ENCODE data around the gene AHRR. TPM values are rescaled to one million over a fixed set of nuclear protein-coding genes. Genes with fewer than 3 reads are reported as not detected.

Gene AHRR
- total and polyA plus RNA-seq, 10 of the 15 experiments (the other 5 are each of a cell fraction or from before 2014, with no cell fraction given): 0.90 to 35.2 (median 19.2) TPM

DNA sequence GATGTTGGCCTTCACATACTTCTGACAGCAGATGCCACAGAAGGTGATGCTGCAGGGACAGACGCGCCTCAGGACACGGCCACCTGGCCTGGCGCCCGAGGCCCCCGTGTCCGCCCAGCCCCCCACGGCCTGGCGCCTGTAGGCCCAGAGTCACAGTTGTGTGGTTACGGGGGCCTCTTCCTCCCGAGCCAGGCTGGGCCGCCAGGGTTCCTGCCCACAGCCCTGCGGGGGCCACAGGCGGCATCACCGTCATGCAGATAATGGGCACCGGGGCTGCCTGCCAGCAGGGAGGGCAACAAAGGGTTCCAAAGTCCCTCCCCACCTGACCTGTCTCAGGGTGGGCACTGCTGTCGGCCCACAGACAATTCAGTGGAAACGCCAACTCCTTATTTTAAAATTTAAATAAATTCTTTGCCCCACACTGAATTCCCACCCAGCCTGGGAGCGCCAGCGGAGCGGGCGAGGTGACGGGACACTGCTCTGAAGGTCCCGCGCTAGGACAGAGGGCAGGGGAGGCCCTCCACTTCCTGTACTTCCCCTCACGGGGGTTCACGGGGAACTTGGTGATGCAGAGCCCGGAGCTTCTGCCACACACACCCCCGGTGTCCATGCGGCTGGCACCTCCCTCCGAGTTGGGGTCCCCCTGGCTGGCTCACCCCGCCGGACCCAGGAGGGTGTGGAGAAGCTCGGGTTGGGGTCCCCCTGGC is 162.1 kb downstream of the AHRR start (continued):
- TF ChIP-seq SP1 (IDR thresholded peaks at IDR 0.05; ENCODE audit: low read depth, low read length) (no peak), CHD1 (IDR thresholded peaks at IDR 0.05; ENCODE audit: low read depth, low read length) (no peak), RAD51 (IDR thresholded peaks at IDR 0.05) (no peak), KDM1A (IDR thresholded peaks at IDR 0.05; ENCODE audit: borderline replicate concordance) (no peak), MEF2B (IDR thresholded peaks at IDR 0.05; ENCODE audit: partially characterized antibody, poor library complexity, severe bottlenecking) (no peak), KAT2A (conservative IDR thresholded peaks at IDR 0.05; ENCODE audit: control insufficient read depth, low read depth, low read length) (no peak)
- TF ChIP-seq, protein P1, sequence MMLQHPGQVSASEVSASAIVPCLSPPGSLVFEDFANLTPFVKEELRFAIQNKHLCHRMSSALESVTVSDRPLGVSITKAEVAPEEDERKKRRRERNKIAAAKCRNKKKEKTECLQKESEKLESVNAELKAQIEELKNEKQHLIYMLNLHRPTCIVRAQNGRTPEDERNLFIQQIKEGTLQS (IDR thresholded peaks at IDR 0.05; ENCODE audit: borderline replicate concordance, extremely low read depth, low read depth, low read length): no peak

DNA sequence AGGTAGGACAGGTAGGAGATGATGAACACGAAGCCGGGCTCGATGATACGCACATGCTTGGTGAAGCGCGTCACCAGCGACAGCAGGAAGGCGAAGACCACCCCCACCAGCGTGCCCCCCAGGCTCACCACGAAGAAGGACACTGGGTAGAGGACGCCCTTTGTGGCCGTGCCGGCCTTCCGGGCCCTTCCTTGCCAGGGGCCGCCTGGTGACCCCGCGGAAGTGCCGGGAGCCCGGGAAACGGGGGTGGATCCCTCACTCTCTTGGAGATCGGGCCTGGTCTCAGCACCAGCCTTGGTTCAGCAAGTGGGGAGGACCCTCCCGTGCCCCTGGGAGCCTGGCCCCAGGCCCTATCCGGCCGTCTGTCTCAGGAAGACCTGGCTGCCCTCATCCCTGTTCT is 163.0 kb downstream of the AHRR start:
- SMC1A ChIA-PET (ENCODE audit: uncharacterized antibody, unreplicated experiment): no interaction called here
- H3K4me2 ChIP-seq (ENCODE audit: control insufficient read depth, insufficient read depth): no peak overlapping the region
- DNase-seq (ENCODE audit: low read depth, low spot score): no peak
- H3K9ac ChIP-seq (ENCODE audit: control insufficient read depth, insufficient read depth, low read length): no peak overlapping the region
- no peaks in the 10 kb centered on the region for H4K20me1 ChIP-seq (ENCODE audit: control insufficient read depth, insufficient read depth)
- no peak overlapping the region for H2AFZ ChIP-seq (ENCODE audit: control insufficient read depth, low read depth, low read length)
- H3K4me3 ChIP-seq: no peak overlapping the region
- no peaks in the 10 kb centered on the region for H3K79me2 ChIP-seq (ENCODE audit: control insufficient read depth, insufficient read depth, low read length)
- no TSS peak for BruUV-seq (replicated peaks)
- no peak for FAIRE-seq
- intact Hi-C loops (cut with micrococcal nuclease; ENCODE audit: unreplicated experiment) (no loop called here), in situ Hi-C loops (cut with MboI) (no loop called here)
- H3K27me3 ChIP-seq (replicated peaks in 1 of 2; ENCODE audit: control insufficient read depth in 2 of 2, insufficient read depth in 2 of 2, low read length in 1 of 2): no peaks in the 10 kb centered on the region
- H3K9me3 ChIP-seq (replicated peaks; ENCODE audit: control insufficient read depth, insufficient read depth, low read length): no peaks in the 10 kb centered on the region
- ATAC-seq: no peak
- CTCF ChIA-PET: no interaction called here
- POLR2A ChIA-PET: no interaction called here
- TF ChIP-seq, protein P2, sequence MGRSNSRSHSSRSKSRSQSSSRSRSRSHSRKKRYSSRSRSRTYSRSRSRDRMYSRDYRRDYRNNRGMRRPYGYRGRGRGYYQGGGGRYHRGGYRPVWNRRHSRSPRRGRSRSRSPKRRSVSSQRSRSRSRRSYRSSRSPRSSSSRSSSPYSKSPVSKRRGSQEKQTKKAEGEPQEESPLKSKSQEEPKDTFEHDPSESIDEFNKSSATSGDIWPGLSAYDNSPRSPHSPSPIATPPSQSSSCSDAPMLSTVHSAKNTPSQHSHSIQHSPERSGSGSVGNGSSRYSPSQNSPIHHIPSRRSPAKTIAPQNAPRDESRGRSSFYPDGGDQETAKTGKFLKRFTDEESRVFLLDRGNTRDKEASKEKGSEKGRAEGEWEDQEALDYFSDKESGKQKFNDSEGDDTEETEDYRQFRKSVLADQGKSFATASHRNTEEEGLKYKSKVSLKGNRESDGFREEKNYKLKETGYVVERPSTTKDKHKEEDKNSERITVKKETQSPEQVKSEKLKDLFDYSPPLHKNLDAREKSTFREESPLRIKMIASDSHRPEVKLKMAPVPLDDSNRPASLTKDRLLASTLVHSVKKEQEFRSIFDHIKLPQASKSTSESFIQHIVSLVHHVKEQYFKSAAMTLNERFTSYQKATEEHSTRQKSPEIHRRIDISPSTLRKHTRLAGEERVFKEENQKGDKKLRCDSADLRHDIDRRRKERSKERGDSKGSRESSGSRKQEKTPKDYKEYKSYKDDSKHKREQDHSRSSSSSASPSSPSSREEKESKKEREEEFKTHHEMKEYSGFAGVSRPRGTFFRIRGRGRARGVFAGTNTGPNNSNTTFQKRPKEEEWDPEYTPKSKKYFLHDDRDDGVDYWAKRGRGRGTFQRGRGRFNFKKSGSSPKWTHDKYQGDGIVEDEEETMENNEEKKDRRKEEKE (IDR thresholded peaks at IDR 0.05): no peak
- no peak for TF ChIP-seq MEF2A (IDR thresholded peaks at IDR 0.05; ENCODE audit: insufficient read depth, low read depth, low read length)
- TF ChIP-seq CBX3 (IDR thresholded peaks at IDR 0.05; ENCODE audit: borderline replicate concordance, low read depth): no peak
- TF ChIP-seq CHD1 (IDR thresholded peaks at IDR 0.05; ENCODE audit: low read depth, low read length): no peak
- no peak for TF ChIP-seq MYC (IDR thresholded peaks at IDR 0.05; ENCODE audit: insufficient read depth, insufficient read length, insufficient replicate concordance, low read length, severe bottlenecking)
- TF ChIP-seq JUND (IDR thresholded peaks at IDR 0.05; ENCODE audit: low read depth, low read length): no peak
- no peak for TF ChIP-seq BCL11A (IDR thresholded peaks at IDR 0.05; ENCODE audit: low read depth, low read length)
- H3K4me1 ChIP-seq (ENCODE audit: control insufficient read depth, insufficient read depth, low read length): no peaks in the 10 kb centered on the region
- RAD21 ChIA-PET (ENCODE audit: unreplicated experiment): no interaction called here
- H3K27ac ChIP-seq (ENCODE audit: control insufficient read depth, insufficient read depth): no peak overlapping the region
- whole genome bisulfite sequencing (ENCODE audit: insufficient coverage, insufficient replicate concordance, low lambda C conversion rate, missing lambda C conversion rate): 76% methylated on average over 18 of the region's 24 CpGs
- no peaks in the 10 kb centered on the region for H3K36me3 ChIP-seq (ENCODE audit: control insufficient read depth in 2 of 2, insufficient read depth in 2 of 2, low read length in 1 of 2)

All from GM12878 (cell line).